PC-3 (cell line): ENCODE results near the gene DDX19B. TPM values are rescaled to one million over a fixed set of nuclear protein-coding genes. Genes with fewer than 3 reads are reported as not detected.
A peak's percentile ranks its signal among the peaks of the same experiment; 100 is the strongest.

Experiments used
- ATAC-seq: fragments of 200-7000 bp; cut with Tn5 transposase; 2 replicates; pipeline ENCODE4 v1.9.1; 2020; ENCODE audit warnings: mild to moderate bottlenecking, moderate library complexity
- BruUV-seq: library from RNA; stranded (reverse); fragments of 400-500 nt; replicated peaks from 2 replicates; lab custom pipeline; 2021; lab: Mats Ljungman, UMichigan
- CTCF ChIA-PET: fragments of 300-600 bp; sonication (Branson Sonifier 250); formaldehyde crosslinking; loops from one replicate; lab custom pipeline; 2022; ENCODE audit warnings: antibody characterized with exemption; lab: Charles Lee
- POLR2A ChIA-PET: fragments of 300-600 bp; sonication (Branson Sonifier 250); formaldehyde crosslinking; loops from one replicate; lab custom pipeline; 2022; ENCODE audit warnings: antibody characterized with exemption; ENCODE audit not compliant: unreplicated experiment; lab: Charles Lee
- DNase-seq: peaks from one replicate; pipeline ENCODE4 v3.0.0-alpha.2; 2015
- H2AFZ ChIP-seq: fragments of 300-600 bp; sonication (generic); 2 replicates; pipeline ENCODE4 v1.6.0; 2016; ENCODE audit warnings: antibody characterized with exemption, low read length
- H3F3A ChIP-seq: fragments of 300-600 bp; sonication (generic); one replicate; pipeline ENCODE4 v1.6.0; 2017; ENCODE audit warnings: antibody characterized with exemption, low read length, control low read depth, mild to moderate bottlenecking; ENCODE audit not compliant: unreplicated experiment
- H3K27ac ChIP-seq: fragments of 300-600 bp; sonication (generic); 2 replicates; pipeline ENCODE4 v1.5.1; 2016; ENCODE audit warnings: mild to moderate bottlenecking, low read length
- H3K27me3 ChIP-seq: fragments of 300-600 bp; sonication (generic); 2 replicates; pipeline ENCODE4 v1.6.1; 2016; ENCODE audit warnings: low read length, mixed read lengths
- H3K36me3 ChIP-seq: fragments of 300-600 bp; sonication (generic); 2 replicates; pipeline ENCODE4 v1.6.1; 2016; ENCODE audit warnings: low read depth, mixed run types, low read length, mixed read lengths
- H3K4me1 ChIP-seq: fragments of 300-600 bp; sonication (generic); 2 replicates; pipeline ENCODE4 v1.5.1; 2016; ENCODE audit warnings: low read length; ENCODE audit not compliant: insufficient read depth
- H3K4me2 ChIP-seq: fragments of 300-600 bp; sonication (generic); 2 replicates; pipeline ENCODE4 v1.6.0; 2016; ENCODE audit warnings: low read length
- H3K4me3 ChIP-seq: fragments of 300-600 bp; sonication (generic); 2 replicates; pipeline ENCODE4 v1.5.1; 2016; ENCODE audit warnings: mild to moderate bottlenecking, low read length, mixed read lengths
- H3K79me2 ChIP-seq: fragments of 300-600 bp; sonication (generic); 2 replicates; pipeline ENCODE4 v1.6.1; 2017; ENCODE audit warnings: low read length, mixed read lengths
- H3K9ac ChIP-seq: fragments of 300-600 bp; sonication (generic); 2 replicates; pipeline ENCODE4 v1.6.0; 2016; ENCODE audit warnings: mild to moderate bottlenecking, low read length
- H3K9me2 ChIP-seq: fragments of 300-600 bp; sonication (generic); replicated peaks from 2 replicates; pipeline ENCODE4 v1.6.1; 2016; ENCODE audit warnings: mixed run types, low read length, mixed read lengths
- H3K9me3 ChIP-seq: fragments of 300-600 bp; sonication (generic); 2 replicates; pipeline ENCODE4 v1.6.1; 2016; ENCODE audit warnings: low read length, mixed read lengths
- H4K20me1 ChIP-seq: fragments of 300-600 bp; sonication (generic); 2 replicates; pipeline ENCODE4 v1.6.1; 2016; ENCODE audit warnings: low read length, mixed read lengths
- CTCF ChIP-seq: fragments of 300-600 bp; sonication (generic); conservative IDR thresholded peaks from 2 replicates; pipeline ENCODE4 v1.5.1; 2017; ENCODE audit warnings: antibody characterized with exemption, low read depth, mild to moderate bottlenecking, low read length
- EZH2 ChIP-seq: fragments of 300-600 bp; sonication (generic); IDR thresholded peaks from one replicate; pipeline ENCODE4 v1.6.1; 2017; ENCODE audit warnings: antibody characterized with exemption, mild to moderate bottlenecking, low read length; ENCODE audit not compliant: unreplicated experiment
- EZH2phosphoT487 ChIP-seq: fragments of 300-600 bp; sonication (generic); IDR thresholded peaks from 2 replicates; pipeline ENCODE4 v1.6.1; 2018; ENCODE audit warnings: mild to moderate bottlenecking, antibody characterized with exemption, low read length, borderline replicate concordance
- intact Hi-C: fragments of 100-400 bp; cut with micrococcal nuclease; formaldehyde crosslinking; loops from 2 replicates; pipeline ENCODE4 v1.9.0; 2023
- total RNA-seq: library from RNA; depleted of rRNA; stranded (reverse); fragments of >200 nt; gene quantifications from 2 replicates; pipeline ENCODE4 v1.2.3, GENCODE V29; 2014

DDX19B gene
- total RNA-seq, 1 experiment from 2014 or later = 21.5 TPM

GRCh38 chr16:70250748-70251628 is 48.0 kb upstream of the DDX19B start:
- CTCF ChIA-PET = interaction anchor here (0.6 to 0.9 kb wide), 2 partner anchors 89 to 251 kb away, joined by 3 to 6 read pairs; no protein-coding TSS in a partner anchor
- intact Hi-C loops = no loop called here
- H3K27me3 ChIP-seq = no peaks in the 10 kb centered on the region

GRCh38 chr16:70251629-70252354 is 47.2 kb upstream of the DDX19B start, which contains the start of gene EXOSC6:
TSS of gene EXOSC6 (minus strand) at chr16:70251940. CDS start at chr16:70251900, 40 bp downstream.
- H3K36me3 ChIP-seq = peaks cover 26% of the 10 kb centered on the region
- H3K4me1 ChIP-seq = no peaks in the 10 kb centered on the region
- ATAC-seq (peak; percentile 86), DNase-seq (peak; percentile 90)
- H2AFZ ChIP-seq = 0 out of 2 replicates have a peak within 1 kb of the TSS, but pooled peaks have one; percentile 30
- H3K9me3 ChIP-seq = no peaks in the 10 kb centered on the region
- no peak for TF ChIP-seq EZH2
- peak; percentile 70 for TF ChIP-seq CTCF
- no peak for TF ChIP-seq EZH2phosphoT487
- ChIA-PET POLR2A (interaction anchor here (0.5 to 1.2 kb wide), 2 partner anchors 128 to 130 kb away, joined by 5 to 9 read pairs; no protein-coding TSS in a partner anchor), CTCF (interaction anchor here (0.6 kb wide), 1 partner anchor 250 kb away, joined by 6 read pairs; no protein-coding TSS in a partner anchor)
- no peaks in the 10 kb centered on the region for H3K9me2 ChIP-seq
- H3K9ac ChIP-seq = peak within 1 kb of the TSS; percentile 87
- peaks cover 35% of the 10 kb centered on the region for H3K79me2 ChIP-seq
- H3K27ac ChIP-seq = peak within 1 kb of the TSS; percentile 72
- no peaks in the 10 kb centered on the region for H3F3A ChIP-seq
- H3K27me3 ChIP-seq = no peaks in the 10 kb centered on the region
- peak within 1 kb of the TSS; percentile 93 for H3K4me3 ChIP-seq
- peak within 1 kb of the TSS; percentile 92 for H3K4me2 ChIP-seq
- intact Hi-C loops = no loop called here
- H4K20me1 ChIP-seq = peaks cover 6% of the 10 kb centered on the region; the same call in 1 of the 2 replicates
- BruUV-seq = no TSS peak

More at GRCh38 chr16:70250748-70251628, 48.0 kb upstream of the DDX19B start:
- Histone ChIP-seq H3K9ac (peak overlapping the region; percentile 87), H3K4me3 (peak overlapping the region; percentile 93), H3K4me1 (no peaks in the 10 kb centered on the region), H3K9me3 (no peaks in the 10 kb centered on the region), H3F3A (no peaks in the 10 kb centered on the region), H2AFZ (0 out of 2 replicates have a peak overlapping the region, but pooled peaks have one; percentile 30), H3K36me3 (peaks cover 22% of the 10 kb centered on the region), H3K27ac (no peak overlapping the region), H3K4me2 (peak overlapping the region; percentile 92), H4K20me1 (peaks cover 6% of the 10 kb centered on the region; the same call in 1 of the 2 replicates), H3K79me2 (peaks cover 35% of the 10 kb centered on the region), H3K9me2 (no peaks in the 10 kb centered on the region)
- DNase-seq (peak; percentile 23), ATAC-seq (peak; percentile 51)
- no TSS peak for BruUV-seq
- TF ChIP-seq EZH2 = no peak
- POLR2A ChIA-PET = interaction anchor here (1.2 kb wide), 1 partner anchor 130 kb away, joined by 5 read pairs; no protein-coding TSS in a partner anchor
